Inferior parietal cortex (tissue), 1 donor: Measurements from ENCODE around the gene KIF22.
A peak's percentile ranks its signal among the peaks of the same experiment; 100 is the strongest.
"Not testable (repeated sequence)": the region's sequence is repeated elsewhere in the genome, so short reads cannot be mapped to it uniquely, and the experiment has no call there.

Source experiments
- DNase-seq: peaks from one replicate; pipeline ENCODE4 v3.0.0-alpha.2; 2016; ENCODE audit errors: extremely low spot score

The KIF22 gene

DNA sequence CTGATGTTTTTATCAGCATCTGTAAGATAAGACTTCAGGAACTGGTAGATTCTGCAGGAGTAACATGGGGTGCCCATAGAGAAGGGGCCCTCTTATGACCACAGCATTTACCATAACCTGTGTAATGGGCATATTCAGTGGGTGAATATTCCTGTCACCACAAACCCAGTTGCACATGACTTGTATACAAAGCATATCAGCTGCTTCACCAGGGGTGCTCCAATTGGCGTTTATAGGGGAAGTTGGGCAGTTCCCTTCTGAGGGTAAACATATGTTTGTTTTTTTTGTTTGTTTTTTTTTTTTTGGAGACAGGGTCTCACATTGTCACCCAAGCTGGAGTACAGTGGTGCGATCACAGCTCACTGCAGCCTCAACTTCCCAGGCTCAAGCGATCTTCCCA lies 24.0 kb upstream of the KIF22 start:
- DNase-seq, result no peak

GRCh38 chr16:29767062-29767461 lies 23.5 kb upstream of the KIF22 start:
- no peak for DNase-seq

GRCh38 chr16:29769507-29769906 lies 21.0 kb upstream of the KIF22 start:
- no peak for DNase-seq

- no peak for DNase-seq
Observed at GRCh38 chr16:29770250-29770929, 20.2 kb upstream of the KIF22 start.

GRCh38 chr16:29772330-29772729 lies 18.2 kb upstream of the KIF22 start:
- not testable (repeated sequence) for DNase-seq

DNA sequence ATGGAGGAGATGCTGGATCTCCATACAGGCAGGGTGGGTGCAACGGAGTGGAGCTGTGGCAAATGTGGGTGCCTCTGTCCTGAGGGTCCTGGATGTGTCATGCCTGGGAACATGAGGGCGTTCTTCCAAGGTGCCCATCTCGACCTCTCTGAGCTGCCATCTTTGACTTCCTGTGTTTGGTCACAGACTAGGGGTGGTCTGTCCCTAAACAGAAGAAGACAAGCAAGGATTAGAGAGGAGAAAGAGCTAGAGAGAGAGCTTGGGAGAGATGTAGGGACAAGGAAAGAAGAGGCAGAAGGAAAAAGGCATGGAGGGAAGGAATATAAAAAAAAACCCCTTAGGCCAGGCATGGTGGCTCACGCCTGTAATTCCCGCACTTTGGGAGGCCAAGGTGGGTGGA lies 15.8 kb upstream of the KIF22 start:
- no peak for DNase-seq

- DNase-seq, result no peak
Observed at GRCh38 chr16:29775742-29776408, 14.7 kb upstream of the KIF22 start.

GRCh38 chr16:29777576-29778350 lies 12.8 kb upstream of the KIF22 start, which contains the start of gene ZG16:
ZG16 (plus strand) TSS chr16:29778256; CDS start chr16:29779267, 1,011 bp downstream.
- no peak for DNase-seq

DNA sequence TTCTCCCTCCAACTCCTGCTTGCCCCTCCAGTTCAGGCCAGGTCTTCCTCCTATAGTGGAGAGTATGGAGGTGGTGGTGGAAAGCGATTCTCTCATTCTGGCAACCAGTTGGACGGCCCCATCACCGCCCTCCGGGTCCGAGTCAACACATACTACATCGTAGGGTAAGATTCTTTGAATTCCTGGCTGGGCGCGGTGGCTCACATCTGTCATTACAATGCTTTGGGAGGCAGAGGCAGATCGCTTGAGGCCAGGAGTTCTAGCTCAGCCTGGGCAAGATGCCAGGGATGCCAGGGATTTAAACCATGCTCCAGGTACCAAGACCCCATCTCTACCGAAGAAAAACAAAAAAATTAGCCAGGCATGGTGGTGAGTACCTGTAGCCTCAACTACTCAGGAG lies 11.1 kb upstream of the KIF22 start:
- no peak for DNase-seq

DNA sequence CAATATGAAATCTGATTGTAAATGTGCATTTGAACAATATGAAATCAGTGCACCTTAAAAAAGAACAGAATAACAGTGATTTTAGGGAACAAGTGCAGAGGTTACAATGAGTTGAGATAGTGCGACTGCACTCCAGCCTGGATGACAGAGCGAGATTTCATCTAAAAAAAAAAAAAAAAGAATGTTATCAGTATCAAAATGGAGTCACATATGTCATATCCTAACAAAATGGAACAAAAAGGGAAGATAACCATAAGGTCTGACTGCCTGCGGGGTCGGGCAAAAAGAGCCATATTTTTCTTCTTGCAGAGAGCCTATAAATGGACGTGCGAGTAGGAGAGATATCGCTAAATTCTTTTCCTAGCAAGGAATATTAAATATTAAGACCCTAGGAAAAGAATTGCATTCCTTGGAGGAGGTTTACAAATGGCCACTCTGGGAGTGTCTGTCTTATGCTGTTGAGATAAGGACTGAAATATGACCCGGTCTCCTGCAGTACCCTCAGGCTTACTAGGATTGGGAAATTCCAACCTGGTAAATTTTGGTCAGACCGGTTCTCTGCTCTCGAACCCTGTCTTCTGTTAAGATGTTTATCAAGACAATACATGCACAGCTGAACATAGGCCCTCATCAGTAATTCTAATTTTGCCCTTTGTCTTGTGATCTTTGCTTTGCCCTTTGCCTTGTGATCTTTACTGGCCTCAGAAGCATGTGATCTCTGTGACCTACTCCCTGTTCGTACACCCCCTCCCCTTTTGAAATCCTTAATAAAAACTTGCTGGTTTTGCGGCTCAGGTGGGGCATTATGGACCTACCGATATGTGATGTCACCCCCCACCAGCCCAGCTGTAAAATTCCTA lies 7.2 kb upstream of the KIF22 start:
- DNase-seq, result not testable (repeated sequence)

DNA sequence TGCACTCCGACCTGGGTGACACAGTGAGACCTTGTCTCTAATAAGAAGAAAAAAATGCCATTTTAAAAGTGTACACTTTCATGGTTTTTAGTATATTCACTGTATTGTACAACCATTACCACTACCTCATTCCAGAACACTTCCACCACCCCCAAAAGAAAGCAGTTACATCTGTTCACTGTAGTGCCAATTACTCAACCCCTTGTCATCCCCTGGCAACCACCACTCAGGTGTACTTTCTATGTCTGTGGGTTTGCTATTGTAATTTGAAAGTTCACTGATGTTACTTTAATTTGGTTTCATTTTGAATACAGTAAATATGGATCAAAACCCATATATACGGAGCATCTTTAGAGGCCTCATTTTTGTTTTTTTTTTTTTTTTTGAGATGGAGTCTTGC lies 6.4 kb upstream of the KIF22 start:
- no peak for DNase-seq

DNA sequence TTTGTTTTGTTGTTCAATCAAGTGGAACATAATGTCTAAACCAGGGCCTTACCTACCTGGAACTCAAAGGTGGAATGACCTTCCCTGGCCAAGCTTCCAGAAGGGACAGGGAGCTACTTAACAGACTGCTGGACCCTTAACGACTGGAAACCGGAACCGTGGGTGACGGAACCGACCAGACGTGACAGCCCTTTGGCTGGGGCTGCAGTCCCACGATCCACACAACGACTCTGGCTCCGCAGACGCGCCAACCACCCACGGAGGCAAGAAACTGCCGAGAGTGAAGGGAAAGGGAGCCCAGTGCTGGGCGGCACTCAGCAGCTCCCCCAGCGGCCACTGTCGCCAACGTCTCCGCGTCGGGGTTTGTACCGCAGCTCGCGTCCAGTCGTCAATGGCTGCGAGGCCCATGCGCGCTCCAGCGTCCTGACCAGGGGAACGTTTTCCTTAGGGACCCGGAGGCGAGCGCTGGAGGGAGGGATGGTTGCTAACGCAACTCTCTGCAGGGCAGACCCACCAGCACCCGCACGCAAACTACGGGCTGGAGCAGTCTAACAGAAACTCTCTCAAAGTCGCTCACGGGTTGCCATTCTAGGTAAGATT lies 5.5 kb upstream of the KIF22 start:
- DNase-seq, result peak; percentile 44

DNA sequence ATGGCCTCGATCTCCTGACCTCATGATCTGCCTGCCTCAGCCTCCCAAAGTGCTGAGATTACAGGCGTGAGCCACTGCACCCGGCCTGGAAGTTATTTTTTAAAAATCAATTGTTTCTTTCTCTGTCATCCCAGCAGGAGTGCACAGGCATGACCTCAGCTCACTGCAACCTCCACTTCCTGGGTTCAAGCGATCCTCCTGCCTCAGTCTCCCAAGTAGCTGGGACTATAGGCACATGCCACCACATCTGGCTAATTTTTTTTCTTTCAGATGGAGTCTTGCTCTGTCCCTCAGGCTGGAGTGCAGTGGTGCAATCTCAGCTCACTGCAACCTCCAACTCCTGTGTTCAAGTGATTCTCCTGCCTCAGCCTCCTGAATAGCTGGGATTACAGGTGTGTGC lies 3.4 kb upstream of the KIF22 start:
- DNase-seq, result not testable (repeated sequence)

GRCh38 chr16:29789775-29790182 lies 772 bp upstream of the KIF22 start:
- no peak for DNase-seq

DNA sequence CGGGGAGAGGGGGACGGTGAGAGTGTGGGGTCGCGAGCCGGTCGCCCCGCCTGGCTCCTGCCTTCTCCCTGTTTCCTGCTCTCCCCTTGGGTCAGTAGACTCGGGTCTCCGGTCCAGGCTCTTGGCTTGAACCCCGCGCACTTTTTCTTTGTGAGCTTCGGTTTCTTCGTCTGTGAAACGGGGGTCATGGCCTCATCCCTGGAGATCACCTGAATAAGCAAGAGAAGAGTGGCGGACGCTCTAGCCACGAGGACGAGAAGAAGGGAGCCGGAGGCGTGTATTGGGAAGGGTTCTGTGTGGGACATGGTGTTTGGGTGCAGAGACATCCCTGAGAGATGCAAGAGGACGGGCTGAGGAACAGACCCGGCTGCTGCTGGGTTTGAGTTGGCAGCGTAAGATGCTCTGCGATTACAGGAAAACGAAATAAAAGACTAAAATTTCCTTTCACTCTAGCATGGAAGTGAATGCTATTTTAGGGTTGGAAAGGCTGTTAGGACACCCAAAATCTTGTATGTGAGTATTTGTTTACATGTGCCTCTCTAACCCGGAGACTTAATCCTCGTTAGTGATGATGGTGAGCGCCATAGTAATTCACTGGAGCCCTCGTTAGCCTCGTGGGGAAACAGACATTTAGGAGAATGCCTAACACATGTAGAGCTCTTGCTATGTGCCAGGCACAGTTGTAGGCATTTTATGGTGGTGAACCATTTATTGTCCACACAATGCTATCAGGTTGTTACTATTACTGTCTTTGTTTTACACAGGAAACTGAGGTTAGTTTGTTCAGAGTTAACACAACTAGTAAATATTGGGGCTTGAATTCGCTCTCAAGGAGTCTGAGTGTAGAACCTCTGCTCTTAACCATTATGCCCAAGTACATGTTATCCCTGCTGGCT lies 646 bp downstream of the KIF22 start:
- DNase-seq, result no peak

DNA sequence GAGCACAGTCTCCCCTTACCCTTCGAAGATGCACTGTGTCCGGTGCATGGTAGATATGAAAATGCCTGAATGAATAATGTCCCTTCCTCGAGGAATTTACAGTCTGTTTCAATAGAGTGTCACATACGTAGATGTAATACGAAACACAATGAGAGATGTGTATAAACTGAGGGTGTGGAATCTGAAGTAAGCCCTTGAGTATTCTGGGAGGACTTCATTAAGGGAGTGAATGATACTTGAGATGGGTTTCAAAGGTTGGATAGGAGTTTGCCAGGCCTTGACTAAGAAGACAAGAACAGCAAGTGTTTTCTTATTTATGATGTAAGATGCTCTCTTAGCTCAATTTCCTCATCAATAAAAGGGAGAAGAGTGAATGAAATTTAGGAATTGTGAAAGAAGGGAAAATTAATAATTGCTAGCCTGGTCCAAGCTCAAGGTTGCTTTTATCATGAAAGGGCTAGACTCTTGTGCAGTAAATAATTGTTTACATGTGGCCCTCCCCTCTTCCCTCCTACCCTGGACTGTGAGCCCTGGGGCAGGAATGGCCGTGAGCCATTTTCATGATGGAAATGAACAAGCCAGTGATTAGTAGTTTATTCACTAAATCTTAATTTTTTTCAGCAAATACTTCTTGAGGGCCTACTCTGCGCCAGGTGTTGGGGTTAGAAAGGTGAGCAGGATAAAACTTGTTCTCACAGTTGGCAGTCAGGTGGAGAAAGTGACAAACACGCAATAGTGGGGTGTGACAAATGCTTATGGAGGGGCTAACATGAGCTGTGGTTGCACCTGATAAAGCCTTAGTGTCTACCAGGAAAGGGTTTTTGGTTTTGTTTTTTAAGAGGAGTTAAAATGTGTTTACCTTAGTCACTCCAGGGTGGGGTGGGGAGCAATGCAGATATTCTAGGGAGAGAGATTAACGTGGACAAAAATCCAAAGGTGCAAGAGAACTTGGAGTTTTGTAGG lies 1.6 kb downstream of the KIF22 start:
- no peak for DNase-seq

DNA sequence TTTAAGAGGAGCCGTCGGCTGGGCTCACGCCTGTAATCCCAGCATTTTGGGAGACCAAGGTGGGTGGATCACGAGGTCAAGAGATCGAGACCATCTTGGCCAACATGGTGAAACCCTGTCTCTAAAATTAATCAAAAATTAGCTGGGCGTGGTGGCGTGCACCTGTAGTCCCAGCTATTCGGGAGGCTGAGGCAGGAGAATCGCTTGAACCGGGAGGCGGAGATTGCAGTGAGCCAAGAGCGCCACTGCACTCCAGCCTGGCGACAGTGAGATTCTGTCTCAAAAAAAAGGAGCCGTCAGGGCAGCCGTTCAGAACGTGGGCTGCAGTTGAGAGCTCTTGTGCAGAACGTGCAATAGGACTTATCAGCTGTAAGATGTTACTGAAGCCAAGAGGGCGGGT lies 2.6 kb downstream of the KIF22 start:
- DNase-seq, result not testable (repeated sequence)

- DNase-seq, result no peak
Observed at GRCh38 chr16:29794231-29794710, 3.7 kb downstream of the KIF22 start.

GRCh38 chr16:29802416-29802935 lies 11.9 kb downstream of the KIF22 start:
- DNase-seq, result no peak
